ENCODE results near the gene EMC8.

EMC8 gene

GRCh38 chr16:85755929-85756768 lies 43.2 kb downstream of the EMC8 start:
- DNase-seq (ENCODE audit: low read depth in 2 of 2): no peak

GRCh38 chr16:85754413-85754812 lies 44.9 kb downstream of the EMC8 start:
- no peak for DNase-seq (ENCODE audit: low read depth in 2 of 2)

GRCh38 chr16:85753976-85754375 lies 45.4 kb downstream of the EMC8 start:
- DNase-seq (ENCODE audit: low read depth in 2 of 2): no peak

GRCh38 chr16:85753559-85753958 lies 45.8 kb downstream of the EMC8 start:
- no peak for DNase-seq (ENCODE audit: low read depth in 2 of 2)

- no peak for DNase-seq (ENCODE audit: low read depth in 2 of 2)
Measured at GRCh38 chr16:85752511-85753420, 46.6 kb downstream of the EMC8 start.

- no peak for DNase-seq (ENCODE audit: low read depth in 2 of 2)
Measured at GRCh38 chr16:85751698-85752501, 47.4 kb downstream of the EMC8 start.

- no peak for DNase-seq (ENCODE audit: low read depth in 2 of 2)
Measured at GRCh38 chr16:85750827-85751697, 48.3 kb downstream of the EMC8 start, which contains the start of gene C16orf74. TSS of gene C16orf74 (minus strand) at chr16:85751096. CDS start at chr16:85735217, 15,879 bp downstream.

- no peak for DNase-seq (ENCODE audit: low read depth in 2 of 2)
Measured at GRCh38 chr16:85750146-85750826, 49.1 kb downstream of the EMC8 start.

- no peak for DNase-seq (ENCODE audit: low read depth in 2 of 2)
Measured at GRCh38 chr16:85749771-85750145, 49.6 kb downstream of the EMC8 start.

GRCh38 chr16:85746460-85747215 lies 52.7 kb downstream of the EMC8 start:
- no peak for DNase-seq (ENCODE audit: low read depth in 2 of 2)

GRCh38 chr16:85738923-85739715 lies 60.2 kb downstream of the EMC8 start:
- no peak for DNase-seq (ENCODE audit: low read depth in 2 of 2)

- DNase-seq (ENCODE audit: low read depth in 2 of 2): no peak
Measured at GRCh38 chr16:85736921-85737320, 62.4 kb downstream of the EMC8 start.

- DNase-seq (ENCODE audit: low read depth in 2 of 2): no peak
Measured at GRCh38 chr16:85735946-85736345, 63.4 kb downstream of the EMC8 start.

GRCh38 chr16:85735225-85735635 lies 64.1 kb downstream of the EMC8 start:
- no peak for DNase-seq (ENCODE audit: low read depth in 2 of 2)

GRCh38 chr16:85734311-85735017 lies 64.9 kb downstream of the EMC8 start:
- DNase-seq (ENCODE audit: low read depth in 2 of 2): no peak

GRCh38 chr16:85733839-85734170 lies 65.5 kb downstream of the EMC8 start:
- DNase-seq (ENCODE audit: low read depth in 2 of 2): no peak

- no peak for DNase-seq (ENCODE audit: low read depth in 2 of 2)
Measured at GRCh38 chr16:85733155-85733838, 66.0 kb downstream of the EMC8 start.

GRCh38 chr16:85731179-85731578 lies 68.2 kb downstream of the EMC8 start:
- DNase-seq (ENCODE audit: low read depth in 2 of 2): no peak
